Gastroesophageal sphincter (tissue), 3 donors: ENCODE measurements around the gene BICRAL.

ENCODE experiments used
- CTCF ChIP-seq, 4 experiments: fragments of 200-600 bp in 2 of 4; fragments of 450-650 bp in 2 of 4; sonication (generic) in 1 of 4; IDR thresholded peaks; one replicate each; pipeline ENCODE4 v1.5.1; 2017 to 2019; ENCODE audit warnings: antibody characterized with exemption in 4 of 4, mild to moderate bottlenecking in 2 of 4, moderate library complexity in 2 of 4
- POLR2A ChIP-seq, 2 donors: fragments of 450-650 bp; IDR thresholded peaks; one replicate each; pipeline ENCODE4 v1.6.1; 2017; ENCODE audit warnings: antibody characterized with exemption in 2 of 2, mild to moderate bottlenecking in 2 of 2, moderate library complexity in 1 of 2
- POLR2AphosphoS5 ChIP-seq: sonication (generic); formaldehyde crosslinking; IDR thresholded peaks from one replicate; pipeline ENCODE4 v1.6.1; 2017; ENCODE audit warnings: antibody characterized with exemption

GRCh38 chr6:42762426-42762859 is 19.4 kb upstream of the BICRAL start:
- TF ChIP-seq CTCF (IDR thresholded peaks at IDR 0.05), result no peak
- no peak for TF ChIP-seq POLR2A (IDR thresholded peaks at IDR 0.05)
- TF ChIP-seq POLR2AphosphoS5, result no peak
